Stomach (tissue), 4 donors: ENCODE results near the gene TIGD1.

Experiments
- CTCF ChIP-seq, 7 experiments: fragments of 450-650 bp in 4 of 7; fragments of 200-600 bp in 3 of 7; sonication (generic) in 3 of 7; IDR thresholded peaks; one replicate each; pipeline ENCODE4 v1.5.1; 2016 to 2019; ENCODE audit warnings: antibody characterized with exemption in 7 of 7, control low read depth in 2 of 7, mild to moderate bottlenecking in 1 of 7
- POLR2AphosphoS5 ChIP-seq, 3 donors: sonication (generic); formaldehyde crosslinking; IDR thresholded peaks; one replicate each; pipeline ENCODE4 v1.6.1; 2016; ENCODE audit warnings: antibody characterized with exemption in 3 of 3

DNA sequence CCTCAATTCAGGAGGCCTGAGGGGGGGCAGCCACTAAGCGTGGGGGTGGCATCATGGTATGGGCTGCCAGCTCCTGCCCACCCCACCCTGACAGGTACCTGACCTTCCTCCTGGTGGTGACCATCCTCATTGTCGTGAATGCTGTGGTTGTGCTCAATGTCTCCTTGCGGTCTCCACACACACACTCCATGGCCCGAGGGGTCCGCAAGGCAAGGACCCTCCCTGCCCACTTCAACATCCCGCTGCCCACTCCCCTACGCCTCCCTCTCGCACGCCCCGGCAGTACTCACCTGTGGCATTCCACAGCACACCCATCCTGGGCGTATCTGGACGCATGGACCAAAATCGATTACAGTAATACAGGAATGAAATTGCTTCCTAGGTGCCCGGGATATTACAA lies 6.9 kb downstream of the TIGD1 start:
- no peak for TF ChIP-seq CTCF (IDR thresholded peaks at IDR 0.05)
- no peak for TF ChIP-seq POLR2AphosphoS5 (IDR thresholded peaks at IDR 0.05)
